Panc1 (cell line): Measurements from ENCODE around the gene GAL3ST3. TPM values are rescaled to one million over a fixed set of nuclear protein-coding genes. Genes with fewer than 3 reads are reported as not detected.

Source experiments
- ATAC-seq: fragments of 200-7000 bp; cut with Tn5 transposase; 2 replicates; pipeline ENCODE4 v1.9.1; 2020; ENCODE audit warnings: mild to moderate bottlenecking, moderate library complexity
- BruUV-seq: library from RNA; stranded (reverse); fragments of 400-500 nt; replicated peaks from 2 replicates; lab custom pipeline; 2021; lab: Mats Ljungman, UMichigan
- CTCF ChIA-PET: fragments of 300-600 bp; sonication (Branson Sonifier 250); formaldehyde crosslinking; loops from one replicate; lab custom pipeline; 2022; ENCODE audit warnings: antibody characterized with exemption; lab: Charles Lee
- POLR2A ChIA-PET: fragments of 300-600 bp; sonication (Branson Sonifier 250); formaldehyde crosslinking; loops from one replicate; lab custom pipeline; 2022; ENCODE audit warnings: antibody characterized with exemption; lab: Charles Lee
- DNase-seq: peaks from one replicate; pipeline ENCODE4 v3.0.0-alpha.2; 2010; ENCODE audit warnings: low read depth, low spot score
- H3K27ac ChIP-seq: 2 replicates; pipeline ENCODE4 v1.5.1; 2011; ENCODE audit warnings: mild to moderate bottlenecking, low read length, inconsistent platforms
- H3K27me3 ChIP-seq: fragments of 200-500 bp; sonication (Bioruptor generic); 2 replicates; pipeline ENCODE4 v1.6.0; 2014; ENCODE audit warnings: low read length, inconsistent platforms; ENCODE audit not compliant: control insufficient read depth, insufficient read depth
- H3K36me3 ChIP-seq: fragments of 200-500 bp; sonication (Bioruptor generic); 2 replicates; pipeline ENCODE4 v1.5.1; 2014; ENCODE audit warnings: inconsistent platforms, mild to moderate bottlenecking, low read length, moderate library complexity; ENCODE audit not compliant: control insufficient read depth, insufficient read depth
- H3K4me1 ChIP-seq: 2 replicates; pipeline ENCODE4 v1.5.1; 2011; ENCODE audit warnings: inconsistent platforms, mild to moderate bottlenecking, low read length, moderate library complexity; ENCODE audit not compliant: control insufficient read depth, insufficient read depth
- H3K4me3 ChIP-seq, 2 experiments: 2 replicates each; pipeline ENCODE4 v1.5.1; 2011 to 2012; ENCODE audit warnings: low read depth in 2 of 2, low read length in 2 of 2, mild to moderate bottlenecking in 2 of 2, inconsistent platforms in 1 of 2, moderate library complexity in 1 of 2
- H3K9me3 ChIP-seq: fragments of 200-500 bp; sonication (Bioruptor generic); 2 replicates; pipeline ENCODE4 v1.5.1; 2014; ENCODE audit warnings: low read depth, mild to moderate bottlenecking, inconsistent platforms, low read length, moderate library complexity; ENCODE audit not compliant: control insufficient read depth, insufficient read depth
- POLR2AphosphoS5 ChIP-seq: IDR thresholded peaks from 2 replicates; pipeline ENCODE4 v1.6.1; 2012; ENCODE audit warnings: mild to moderate bottlenecking, low read depth, low read length, moderate library complexity
- SIN3A ChIP-seq: IDR thresholded peaks from 2 replicates; pipeline ENCODE4 v1.6.1; 2012; ENCODE audit warnings: low read depth, mild to moderate bottlenecking, low read length, moderate library complexity, borderline replicate concordance; ENCODE audit not compliant: insufficient read depth
- TCF7L2 ChIP-seq: IDR thresholded peaks from 2 replicates; pipeline ENCODE4 v1.6.1; 2011; ENCODE audit warnings: mild to moderate bottlenecking, low read depth, low read length, inconsistent platforms
- in situ Hi-C: cut with HindIII; loops from 2 replicates; pipeline ENCODE4 v1.10.0; 2016; ENCODE audit warnings: low sequenced_read_pairs, low pct_unique_long_range_greater_than_20kb
- intact Hi-C: fragments of 100-400 bp; cut with micrococcal nuclease; formaldehyde crosslinking; loops from one replicate; pipeline ENCODE4 v1.10.0; 2022; ENCODE audit not compliant: unreplicated experiment
- total RNA-seq: library from RNA; stranded (reverse); gene quantifications from one replicate; pipeline ENCODE4 v1.2.1, GENCODE V29; 2021; ENCODE audit not compliant: unreplicated experiment
- TF ChIP-seq, protein P1 (sequence below), 2 experiments: IDR thresholded peaks; 2 replicates each; pipeline ENCODE4 v1.6.1; 2011 to 2012; ENCODE audit warnings: low read depth in 2 of 2, control low read depth in 1 of 2, low read length in 1 of 2, mild to moderate bottlenecking in 1 of 2, moderate library complexity in 1 of 2; ENCODE audit not compliant: insufficient read depth in 1 of 2
- TF ChIP-seq, protein P2 (sequence below): fragments of 450-650 bp; IDR thresholded peaks from 2 replicates; pipeline ENCODE4 v1.5.1; 2017; ENCODE audit warnings: mild to moderate bottlenecking

GAL3ST3 gene
- total RNA-seq, 1 experiment from 2014 or later = not detected

DNA sequence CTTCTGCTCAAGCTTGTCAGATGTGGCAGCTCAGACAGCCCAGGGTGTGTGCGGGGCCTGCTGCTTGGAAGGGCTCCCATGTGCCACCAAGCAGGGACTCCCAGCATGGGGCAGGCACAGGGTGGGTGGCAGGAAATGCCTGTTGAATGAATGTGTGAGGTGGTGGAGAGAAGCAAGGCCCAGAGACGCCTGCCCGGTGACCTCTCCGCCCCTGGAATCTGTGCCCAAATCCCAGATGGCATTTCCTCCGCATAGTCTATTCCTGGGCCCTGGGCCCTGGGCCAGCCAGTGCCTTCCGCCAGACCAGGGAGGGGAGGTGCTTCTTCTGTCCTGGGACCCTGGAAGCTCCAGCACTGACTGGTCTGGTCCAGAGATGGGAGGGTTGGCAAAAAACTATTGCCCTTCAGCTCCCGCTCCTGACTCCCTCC lies 33.5 kb downstream of the GAL3ST3 start:
- no peaks in the 10 kb centered on the region for H3K9me3 ChIP-seq
- TF ChIP-seq POLR2AphosphoS5 = no peak
- POLR2A ChIA-PET = interaction anchor here (0.5 kb wide), 1 partner anchor 135 kb away, joined by 5 read pairs; no protein-coding TSS in a partner anchor
- peaks cover 19% of the 10 kb centered on the region for H3K4me1 ChIP-seq
- ATAC-seq = peak; percentile 69
- H3K27me3 ChIP-seq = no peaks in the 10 kb centered on the region
- no peaks in the 10 kb centered on the region for H3K36me3 ChIP-seq
- in situ Hi-C loops (no loop called here), intact Hi-C loops (no loop called here)
- no peak overlapping the region for H3K4me3 ChIP-seq
- H3K27ac ChIP-seq = peak overlapping the region; percentile 58
- CTCF ChIA-PET = no interaction called here
- no TSS peak for BruUV-seq
- DNase-seq = no peak

DNA sequence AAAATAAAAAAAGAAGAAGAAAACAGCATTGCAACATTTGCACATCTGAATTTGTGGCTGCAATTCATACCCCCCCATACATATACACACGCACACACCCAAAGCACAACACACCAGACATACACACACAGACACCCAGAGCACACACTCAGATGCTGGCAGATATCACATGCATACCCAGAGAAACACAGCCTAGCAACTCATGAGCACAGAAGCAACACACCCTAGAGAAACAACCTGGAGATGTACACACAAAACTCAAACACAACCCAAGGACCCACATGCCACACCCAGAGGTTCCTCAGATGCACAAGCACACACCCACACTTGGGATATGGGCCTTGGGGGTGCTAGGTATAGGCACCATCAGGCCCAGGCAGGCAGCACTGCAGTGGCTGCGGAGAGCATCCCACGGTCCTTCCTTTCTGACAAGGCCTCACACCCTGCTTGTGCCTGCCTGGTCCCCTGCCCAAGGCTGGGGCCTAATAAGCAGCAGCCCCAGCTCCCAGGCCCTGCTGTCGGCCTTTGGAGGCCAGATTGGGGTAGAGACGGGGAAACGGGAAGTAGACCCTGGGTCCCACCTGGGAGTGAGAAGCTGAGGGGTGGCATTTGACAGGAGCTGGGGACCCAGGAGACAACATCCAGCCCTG lies 34.0 kb downstream of the GAL3ST3 start:
- intact Hi-C loops = no loop called here
- no peaks in the 10 kb centered on the region for H3K27me3 ChIP-seq
- peaks cover 19% of the 10 kb centered on the region for H3K4me1 ChIP-seq
- no TSS peak for BruUV-seq
- DNase-seq (no peak), ATAC-seq (peak; percentile 56)
- TF ChIP-seq, protein P1, sequence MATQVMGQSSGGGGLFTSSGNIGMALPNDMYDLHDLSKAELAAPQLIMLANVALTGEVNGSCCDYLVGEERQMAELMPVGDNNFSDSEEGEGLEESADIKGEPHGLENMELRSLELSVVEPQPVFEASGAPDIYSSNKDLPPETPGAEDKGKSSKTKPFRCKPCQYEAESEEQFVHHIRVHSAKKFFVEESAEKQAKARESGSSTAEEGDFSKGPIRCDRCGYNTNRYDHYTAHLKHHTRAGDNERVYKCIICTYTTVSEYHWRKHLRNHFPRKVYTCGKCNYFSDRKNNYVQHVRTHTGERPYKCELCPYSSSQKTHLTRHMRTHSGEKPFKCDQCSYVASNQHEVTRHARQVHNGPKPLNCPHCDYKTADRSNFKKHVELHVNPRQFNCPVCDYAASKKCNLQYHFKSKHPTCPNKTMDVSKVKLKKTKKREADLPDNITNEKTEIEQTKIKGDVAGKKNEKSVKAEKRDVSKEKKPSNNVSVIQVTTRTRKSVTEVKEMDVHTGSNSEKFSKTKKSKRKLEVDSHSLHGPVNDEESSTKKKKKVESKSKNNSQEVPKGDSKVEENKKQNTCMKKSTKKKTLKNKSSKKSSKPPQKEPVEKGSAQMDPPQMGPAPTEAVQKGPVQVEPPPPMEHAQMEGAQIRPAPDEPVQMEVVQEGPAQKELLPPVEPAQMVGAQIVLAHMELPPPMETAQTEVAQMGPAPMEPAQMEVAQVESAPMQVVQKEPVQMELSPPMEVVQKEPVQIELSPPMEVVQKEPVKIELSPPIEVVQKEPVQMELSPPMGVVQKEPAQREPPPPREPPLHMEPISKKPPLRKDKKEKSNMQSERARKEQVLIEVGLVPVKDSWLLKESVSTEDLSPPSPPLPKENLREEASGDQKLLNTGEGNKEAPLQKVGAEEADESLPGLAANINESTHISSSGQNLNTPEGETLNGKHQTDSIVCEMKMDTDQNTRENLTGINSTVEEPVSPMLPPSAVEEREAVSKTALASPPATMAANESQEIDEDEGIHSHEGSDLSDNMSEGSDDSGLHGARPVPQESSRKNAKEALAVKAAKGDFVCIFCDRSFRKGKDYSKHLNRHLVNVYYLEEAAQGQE (IDR thresholded peaks at IDR 0.05; ENCODE audit: insufficient read depth in 1 of 2, low read depth in 2 of 2, low read length in 1 of 2) = no peak
- TF ChIP-seq SIN3A (no peak), POLR2AphosphoS5 (no peak), TCF7L2 (no peak)
- TF ChIP-seq, protein P2, sequence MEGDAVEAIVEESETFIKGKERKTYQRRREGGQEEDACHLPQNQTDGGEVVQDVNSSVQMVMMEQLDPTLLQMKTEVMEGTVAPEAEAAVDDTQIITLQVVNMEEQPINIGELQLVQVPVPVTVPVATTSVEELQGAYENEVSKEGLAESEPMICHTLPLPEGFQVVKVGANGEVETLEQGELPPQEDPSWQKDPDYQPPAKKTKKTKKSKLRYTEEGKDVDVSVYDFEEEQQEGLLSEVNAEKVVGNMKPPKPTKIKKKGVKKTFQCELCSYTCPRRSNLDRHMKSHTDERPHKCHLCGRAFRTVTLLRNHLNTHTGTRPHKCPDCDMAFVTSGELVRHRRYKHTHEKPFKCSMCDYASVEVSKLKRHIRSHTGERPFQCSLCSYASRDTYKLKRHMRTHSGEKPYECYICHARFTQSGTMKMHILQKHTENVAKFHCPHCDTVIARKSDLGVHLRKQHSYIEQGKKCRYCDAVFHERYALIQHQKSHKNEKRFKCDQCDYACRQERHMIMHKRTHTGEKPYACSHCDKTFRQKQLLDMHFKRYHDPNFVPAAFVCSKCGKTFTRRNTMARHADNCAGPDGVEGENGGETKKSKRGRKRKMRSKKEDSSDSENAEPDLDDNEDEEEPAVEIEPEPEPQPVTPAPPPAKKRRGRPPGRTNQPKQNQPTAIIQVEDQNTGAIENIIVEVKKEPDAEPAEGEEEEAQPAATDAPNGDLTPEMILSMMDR = no peak
- POLR2A ChIA-PET = interaction anchor here (0.5 kb wide), 2 partner anchors 135 to 146 kb away, joined by 4 to 5 read pairs; no protein-coding TSS in a partner anchor
- H3K9me3 ChIP-seq = no peaks in the 10 kb centered on the region
- no peaks in the 10 kb centered on the region for H3K36me3 ChIP-seq
- CTCF ChIA-PET = no interaction called here
- no peak overlapping the region for H3K4me3 ChIP-seq
- in situ Hi-C loops = no loop called here
- peak overlapping the region; percentile 58 for H3K27ac ChIP-seq

DNA sequence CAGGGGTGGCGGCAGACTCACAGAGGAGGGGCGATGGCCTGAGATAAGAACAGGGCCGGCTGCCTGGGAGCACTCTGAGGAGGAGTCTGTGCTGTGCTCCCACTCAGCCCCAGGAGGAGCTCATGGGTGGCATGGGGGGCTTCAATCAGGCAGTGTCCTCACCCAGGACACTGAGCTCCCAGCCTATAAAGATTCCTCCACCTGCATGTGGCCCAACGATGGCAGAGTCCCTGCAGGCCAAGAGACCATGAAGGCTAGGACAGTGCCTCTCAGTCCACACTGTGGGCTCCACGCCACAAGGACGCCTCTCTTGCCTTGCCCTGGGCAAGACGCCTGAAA lies 35.2 kb downstream of the GAL3ST3 start:
- no TSS peak for BruUV-seq
- ChIA-PET POLR2A (no interaction called here), CTCF (interaction anchor here (1.0 kb wide), 1 partner anchor 38 kb away, joined by 3 read pairs; no protein-coding TSS in a partner anchor)
- Histone ChIP-seq H3K36me3 (no peaks in the 10 kb centered on the region), H3K4me3 (no peak overlapping the region), H3K27me3 (no peaks in the 10 kb centered on the region), H3K27ac (no peak overlapping the region), H3K9me3 (no peaks in the 10 kb centered on the region), H3K4me1 (peaks cover 23% of the 10 kb centered on the region)
- no peak for ATAC-seq
- DNase-seq = no peak
- intact Hi-C loops = no loop called here
- no peak for TF ChIP-seq SIN3A
- TF ChIP-seq, protein P2 = no peak
- TF ChIP-seq POLR2AphosphoS5 = no peak
- no peak for TF ChIP-seq TCF7L2
- TF ChIP-seq, protein P1 (IDR thresholded peaks at IDR 0.05; ENCODE audit: insufficient read depth in 1 of 2, low read depth in 2 of 2, low read length in 1 of 2) = no peak
- in situ Hi-C loops = no loop called here
